ENCODE measurements around the gene TRRAP.

The TRRAP gene

GRCh38 chr7:99010281-99010680 lies 131.9 kb downstream of the TRRAP start:
- no peaks in the 10 kb centered on the region for H3K27me3 ChIP-seq (ENCODE audit: insufficient read depth, low read length)
- H3K4me1 ChIP-seq (ENCODE audit: control insufficient read depth in 1 of 2, insufficient read depth in 2 of 2, low read length in 2 of 2), result no peaks in the 10 kb centered on the region
- no peak overlapping the region for H2BK120ac ChIP-seq (ENCODE audit: insufficient read depth, low read length, poor library complexity)
- no peak overlapping the region for H2BK12ac ChIP-seq (ENCODE audit: low read length)
- no peak overlapping the region for H2BK5ac ChIP-seq (ENCODE audit: low read depth, low read length, poor library complexity)
- H3K4me2 ChIP-seq (ENCODE audit: low read length), result no peak overlapping the region
- H3K79me1 ChIP-seq (ENCODE audit: low read length), result no peaks in the 10 kb centered on the region
- WGBS (ENCODE audit: extremely low coverage, insufficient coverage, insufficient read length), result no CpG with 5 or more reads among the region's 9 CpGs
- no peak overlapping the region for H3K4me3 ChIP-seq (ENCODE audit: low read depth, low read length)
- no peak overlapping the region for H3K4ac ChIP-seq (ENCODE audit: low read depth, low read length)
- no peak overlapping the region for H3K27ac ChIP-seq (ENCODE audit: low read depth, low read length)
- H4K8ac ChIP-seq (ENCODE audit: low read depth, low read length), result no peak overlapping the region
- H2AK5ac ChIP-seq (ENCODE audit: low read length), result no peak overlapping the region
- H3K18ac ChIP-seq (ENCODE audit: low read length), result no peak overlapping the region
- no peak overlapping the region for H4K12ac ChIP-seq (ENCODE audit: low read depth, low read length)
- H3K36me3 ChIP-seq (ENCODE audit: control insufficient read depth in 1 of 2, insufficient read depth in 2 of 2, low read length in 2 of 2), result peaks cover 71 to 81% of the 10 kb centered on the region in 2 experiments
- H4K91ac ChIP-seq (ENCODE audit: low read depth, low read length), result no peak overlapping the region
- H3K23ac ChIP-seq (ENCODE audit: low read length), result no peak overlapping the region
- H3K9ac ChIP-seq (ENCODE audit: low read length), result no peak overlapping the region
- no peaks in the 10 kb centered on the region for H3K79me2 ChIP-seq (ENCODE audit: control insufficient read depth, insufficient read depth, low read length, poor library complexity)
- no peak overlapping the region for H2AFZ ChIP-seq (ENCODE audit: insufficient read depth, low read length, poor library complexity)
- peaks cover 3% of the 10 kb centered on the region for H3K9me3 ChIP-seq (ENCODE audit: insufficient read depth, low read depth, low read length)
- H3K14ac ChIP-seq (ENCODE audit: low read length), result no peak overlapping the region
- DNase-seq, result no peak

DNA sequence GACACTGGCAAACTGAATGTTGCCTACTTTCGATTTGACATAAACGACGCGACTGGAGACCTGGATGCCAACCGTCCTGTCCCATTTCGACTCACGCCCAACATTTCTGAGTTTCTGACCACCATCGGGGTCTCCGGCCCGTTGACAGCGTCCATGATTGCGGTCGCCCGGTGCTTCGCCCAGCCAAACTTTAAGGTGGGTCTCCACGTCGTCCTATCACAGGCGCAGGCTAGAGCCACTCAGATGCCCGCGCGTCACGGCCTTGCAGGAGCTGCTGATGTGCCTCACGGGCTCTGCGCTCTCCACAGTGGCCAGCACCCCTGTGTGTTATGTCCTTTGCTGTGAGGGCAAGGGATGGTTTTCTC lies 133.0 kb downstream of the TRRAP start:
- H4K12ac ChIP-seq (ENCODE audit: low read depth, low read length), result no peak overlapping the region
- no peak overlapping the region for H3K18ac ChIP-seq (ENCODE audit: low read length)
- H4K91ac ChIP-seq (ENCODE audit: low read depth, low read length), result no peak overlapping the region
- no peaks in the 10 kb centered on the region for H3K4me1 ChIP-seq (ENCODE audit: control insufficient read depth in 1 of 2, insufficient read depth in 2 of 2, low read length in 2 of 2)
- no peak overlapping the region for H3K27ac ChIP-seq (ENCODE audit: low read depth, low read length)
- no peak overlapping the region for H3K14ac ChIP-seq (ENCODE audit: low read length)
- no peak overlapping the region for H3K23ac ChIP-seq (ENCODE audit: low read length)
- no peaks in the 10 kb centered on the region for H3K27me3 ChIP-seq (ENCODE audit: insufficient read depth, low read length)
- no peak overlapping the region for H4K8ac ChIP-seq (ENCODE audit: low read depth, low read length)
- H3K4ac ChIP-seq (ENCODE audit: low read depth, low read length), result no peak overlapping the region
- no peak overlapping the region for H2AFZ ChIP-seq (ENCODE audit: insufficient read depth, low read length, poor library complexity)
- no CpG with 5 or more reads among the region's 24 CpGs for WGBS (ENCODE audit: extremely low coverage, insufficient coverage, insufficient read length)
- H3K9ac ChIP-seq (ENCODE audit: low read length), result no peak overlapping the region
- DNase-seq, result no peak
- H2AK5ac ChIP-seq (ENCODE audit: low read length), result no peak overlapping the region
- no peak overlapping the region for H2BK5ac ChIP-seq (ENCODE audit: low read depth, low read length, poor library complexity)
- H2BK12ac ChIP-seq (ENCODE audit: low read length), result no peak overlapping the region
- H3K79me2 ChIP-seq (ENCODE audit: control insufficient read depth, insufficient read depth, low read length, poor library complexity), result no peaks in the 10 kb centered on the region
- H3K9me3 ChIP-seq (ENCODE audit: insufficient read depth, low read depth, low read length), result peaks cover 3% of the 10 kb centered on the region
- no peaks in the 10 kb centered on the region for H3K79me1 ChIP-seq (ENCODE audit: low read length)
- no peak overlapping the region for H3K4me2 ChIP-seq (ENCODE audit: low read length)
- H3K4me3 ChIP-seq (ENCODE audit: low read depth, low read length), result no peak overlapping the region
- no peak overlapping the region for H2BK120ac ChIP-seq (ENCODE audit: insufficient read depth, low read length, poor library complexity)
- H3K36me3 ChIP-seq (ENCODE audit: control insufficient read depth in 1 of 2, insufficient read depth in 2 of 2, low read length in 2 of 2), result peaks cover 66 to 75% of the 10 kb centered on the region in 2 experiments

DNA sequence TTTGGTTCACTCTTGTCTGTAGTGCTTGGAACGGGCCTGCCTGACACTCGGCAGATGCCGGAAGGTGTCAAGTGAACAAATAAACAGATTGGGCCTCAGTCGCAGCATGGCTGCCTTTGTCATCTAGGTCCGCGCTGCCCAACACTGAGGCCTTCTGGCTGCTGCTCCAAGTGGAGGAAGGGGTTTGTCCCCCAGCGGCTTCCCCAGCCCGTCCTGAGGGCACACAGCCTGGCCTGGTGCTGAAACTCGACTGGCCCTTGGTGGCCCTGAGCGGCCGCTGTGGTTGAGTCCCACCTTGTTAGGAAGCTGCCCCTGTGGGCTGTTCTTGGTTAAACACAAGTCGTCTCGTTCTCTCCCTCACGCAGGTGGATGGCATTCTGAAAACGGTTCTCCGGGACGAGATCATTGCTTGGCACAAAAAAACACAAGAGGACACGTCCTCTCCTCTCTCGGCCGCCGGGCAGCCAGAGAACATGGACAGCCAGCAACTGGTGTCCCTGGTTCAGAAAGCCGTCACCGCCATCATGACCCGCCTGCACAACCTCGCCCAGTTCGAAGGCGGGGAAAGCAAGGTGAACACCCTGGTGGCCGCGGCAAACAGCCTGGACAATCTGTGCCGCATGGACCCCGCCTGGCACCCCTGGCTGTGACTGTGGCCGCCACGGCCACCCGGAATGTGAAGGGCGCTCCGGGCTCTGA lies 133.5 kb downstream of the TRRAP start:
- H2BK120ac ChIP-seq (ENCODE audit: insufficient read depth, low read length, poor library complexity), result no peak overlapping the region
- H3K9me3 ChIP-seq (ENCODE audit: insufficient read depth, low read depth, low read length), result peaks cover 3% of the 10 kb centered on the region
- no peak for DNase-seq
- no peak overlapping the region for H3K4me2 ChIP-seq (ENCODE audit: low read length)
- H3K79me1 ChIP-seq (ENCODE audit: low read length), result no peaks in the 10 kb centered on the region
- H2AFZ ChIP-seq (ENCODE audit: insufficient read depth, low read length, poor library complexity), result no peak overlapping the region
- no peak overlapping the region for H3K27ac ChIP-seq (ENCODE audit: low read depth, low read length)
- H3K23ac ChIP-seq (ENCODE audit: low read length), result no peak overlapping the region
- no peak overlapping the region for H2BK12ac ChIP-seq (ENCODE audit: low read length)
- H2BK5ac ChIP-seq (ENCODE audit: low read depth, low read length, poor library complexity), result no peak overlapping the region
- H4K12ac ChIP-seq (ENCODE audit: low read depth, low read length), result no peak overlapping the region
- H4K8ac ChIP-seq (ENCODE audit: low read depth, low read length), result no peak overlapping the region
- H3K9ac ChIP-seq (ENCODE audit: low read length), result no peak overlapping the region
- no peaks in the 10 kb centered on the region for H3K79me2 ChIP-seq (ENCODE audit: control insufficient read depth, insufficient read depth, low read length, poor library complexity)
- no peak overlapping the region for H4K91ac ChIP-seq (ENCODE audit: low read depth, low read length)
- H3K36me3 ChIP-seq (ENCODE audit: control insufficient read depth in 1 of 2, insufficient read depth in 2 of 2, low read length in 2 of 2), result peaks cover 61 to 70% of the 10 kb centered on the region in 2 experiments
- H3K27me3 ChIP-seq (ENCODE audit: insufficient read depth, low read length), result no peaks in the 10 kb centered on the region
- no peak overlapping the region for H3K14ac ChIP-seq (ENCODE audit: low read length)
- H3K4ac ChIP-seq (ENCODE audit: low read depth, low read length), result no peak overlapping the region
- no peak overlapping the region for H3K4me3 ChIP-seq (ENCODE audit: low read depth, low read length)
- WGBS (ENCODE audit: extremely low coverage, insufficient coverage, insufficient read length), result no CpG with 5 or more reads among the region's 36 CpGs
- H3K18ac ChIP-seq (ENCODE audit: low read length), result no peak overlapping the region
- no peaks in the 10 kb centered on the region for H3K4me1 ChIP-seq (ENCODE audit: control insufficient read depth in 1 of 2, insufficient read depth in 2 of 2, low read length in 2 of 2)
- no peak overlapping the region for H2AK5ac ChIP-seq (ENCODE audit: low read length)

- H3K9me3 ChIP-seq (ENCODE audit: insufficient read depth, low read depth, low read length), result peaks cover 3% of the 10 kb centered on the region
- peaks cover 58 to 66% of the 10 kb centered on the region in 2 experiments for H3K36me3 ChIP-seq (ENCODE audit: control insufficient read depth in 1 of 2, insufficient read depth in 2 of 2, low read length in 2 of 2)
- H3K27me3 ChIP-seq (ENCODE audit: insufficient read depth, low read length), result no peaks in the 10 kb centered on the region
- H3K23ac ChIP-seq (ENCODE audit: low read length), result no peak overlapping the region
- no peak overlapping the region for H3K18ac ChIP-seq (ENCODE audit: low read length)
- H4K12ac ChIP-seq (ENCODE audit: low read depth, low read length), result no peak overlapping the region
- no peak overlapping the region for H3K9ac ChIP-seq (ENCODE audit: low read length)
- H2AFZ ChIP-seq (ENCODE audit: insufficient read depth, low read length, poor library complexity), result no peak overlapping the region
- no peak overlapping the region for H2BK12ac ChIP-seq (ENCODE audit: low read length)
- no peak overlapping the region for H2BK5ac ChIP-seq (ENCODE audit: low read depth, low read length, poor library complexity)
- H3K79me1 ChIP-seq (ENCODE audit: low read length), result no peaks in the 10 kb centered on the region
- WGBS (ENCODE audit: extremely low coverage, insufficient coverage, insufficient read length), result no CpG with 5 or more reads among the region's 13 CpGs
- H3K4me3 ChIP-seq (ENCODE audit: low read depth, low read length), result no peak overlapping the region
- no peak overlapping the region for H3K4me2 ChIP-seq (ENCODE audit: low read length)
- H4K8ac ChIP-seq (ENCODE audit: low read depth, low read length), result no peak overlapping the region
- no peaks in the 10 kb centered on the region for H3K4me1 ChIP-seq (ENCODE audit: control insufficient read depth in 1 of 2, insufficient read depth in 2 of 2, low read length in 2 of 2)
- no peak overlapping the region for H4K91ac ChIP-seq (ENCODE audit: low read depth, low read length)
- no peak overlapping the region for H2AK5ac ChIP-seq (ENCODE audit: low read length)
- H3K27ac ChIP-seq (ENCODE audit: low read depth, low read length), result no peak overlapping the region
- no peak overlapping the region for H3K14ac ChIP-seq (ENCODE audit: low read length)
- H3K4ac ChIP-seq (ENCODE audit: low read depth, low read length), result no peak overlapping the region
- no peaks in the 10 kb centered on the region for H3K79me2 ChIP-seq (ENCODE audit: control insufficient read depth, insufficient read depth, low read length, poor library complexity)
- DNase-seq, result no peak
- H2BK120ac ChIP-seq (ENCODE audit: insufficient read depth, low read length, poor library complexity), result no peak overlapping the region
These were observed 134.4 kb downstream of the TRRAP start for GRCh38 chr7:99012722-99013121.
